A673 (cell line): ENCODE data around the gene ATP8B4. TPM values are rescaled to one million over a fixed set of nuclear protein-coding genes. Genes with fewer than 3 reads are reported as not detected.
A peak's percentile ranks its signal among the peaks of the same experiment; 100 is the strongest.

Source experiments
- BruUV-seq: library from RNA; stranded (reverse); fragments of 400-500 nt; replicated peaks from 2 replicates; lab custom pipeline; 2021; lab: Mats Ljungman, UMichigan
- CTCF ChIA-PET: fragments of 300-600 bp; sonication (Branson Sonifier 250); formaldehyde crosslinking; loops from one replicate; lab custom pipeline; 2022; ENCODE audit warnings: antibody characterized with exemption; lab: Charles Lee
- POLR2A ChIA-PET: fragments of 300-600 bp; sonication (Branson Sonifier 250); formaldehyde crosslinking; loops from one replicate; lab custom pipeline; 2022; ENCODE audit warnings: antibody characterized with exemption; ENCODE audit not compliant: low non-redundant PET; lab: Charles Lee
- DNase-seq: peaks from one replicate; pipeline ENCODE4 v3.0.0-alpha.2; 2015; ENCODE audit warnings: low spot score
- H3K27ac ChIP-seq: fragments of 200-600 bp; sonication (generic); 2 replicates; pipeline ENCODE4 v1.5.1; 2016; ENCODE audit warnings: mixed run types, low read depth, mild to moderate bottlenecking, mixed read lengths, antibody characterized with exemption, low read length; ENCODE audit not compliant: poor library complexity, severe bottlenecking
- H3K27me3 ChIP-seq: fragments of 200-600 bp; sonication (generic); replicated peaks from 2 replicates; pipeline ENCODE4 v1.6.1; 2017; ENCODE audit warnings: mixed run types, low read depth, mild to moderate bottlenecking, mixed read lengths, antibody characterized with exemption, low read length; ENCODE audit not compliant: insufficient read depth, poor library complexity
- H3K36me3 ChIP-seq: fragments of 200-600 bp; sonication (generic); 2 replicates; pipeline ENCODE4 v1.6.1; 2016; ENCODE audit warnings: mixed run types, mild to moderate bottlenecking, mixed read lengths, antibody characterized with exemption, low read length; ENCODE audit not compliant: insufficient read depth, poor library complexity, severe bottlenecking
- H3K4me1 ChIP-seq: fragments of 200-600 bp; sonication (generic); 2 replicates; pipeline ENCODE4 v1.6.1; 2017; ENCODE audit warnings: mixed run types, mild to moderate bottlenecking, mixed read lengths, antibody characterized with exemption, low read length; ENCODE audit not compliant: insufficient read depth, poor library complexity, severe bottlenecking
- H3K4me3 ChIP-seq: fragments of 200-600 bp; sonication (generic); 2 replicates; pipeline ENCODE4 v1.5.1; 2016; ENCODE audit warnings: low read depth, mixed run types, mild to moderate bottlenecking, mixed read lengths, low read length; ENCODE audit not compliant: poor library complexity, severe bottlenecking
- H3K9me3 ChIP-seq: fragments of 200-600 bp; sonication (generic); 2 replicates; pipeline ENCODE4 v1.6.1; 2016; ENCODE audit warnings: mixed run types, low read depth, mild to moderate bottlenecking, mixed read lengths, antibody characterized with exemption, low read length; ENCODE audit not compliant: poor library complexity, severe bottlenecking
- EZH2 ChIP-seq: fragments of 200-600 bp; sonication (generic); IDR thresholded peaks from 2 replicates; pipeline ENCODE4 v1.6.1; 2017; ENCODE audit warnings: borderline replicate concordance, low read depth, mild to moderate bottlenecking, mixed read lengths, antibody characterized with exemption, low read length; ENCODE audit not compliant: poor library complexity, severe bottlenecking
- intact Hi-C: fragments of 100-400 bp; cut with micrococcal nuclease; formaldehyde crosslinking; loops from one replicate; pipeline ENCODE4 v1.10.0; 2022; ENCODE audit not compliant: unreplicated experiment
- total RNA-seq: library from RNA; stranded (reverse); gene quantifications from 2 replicates; pipeline ENCODE4 v1.2.3, GENCODE V29; 2021
- TF ChIP-seq, protein P1 (sequence below): fragments of 300-800, 200-600 bp; sonication (generic); conservative IDR thresholded peaks from 2 replicates; pipeline ENCODE4 v1.5.1; 2017; ENCODE audit warnings: low read depth, mild to moderate bottlenecking, antibody characterized with exemption, low read length, moderate library complexity, mixed read lengths

The ATP8B4 gene
- total RNA-seq, 1 experiment from 2014 or later, result 0.30 TPM

DNA sequence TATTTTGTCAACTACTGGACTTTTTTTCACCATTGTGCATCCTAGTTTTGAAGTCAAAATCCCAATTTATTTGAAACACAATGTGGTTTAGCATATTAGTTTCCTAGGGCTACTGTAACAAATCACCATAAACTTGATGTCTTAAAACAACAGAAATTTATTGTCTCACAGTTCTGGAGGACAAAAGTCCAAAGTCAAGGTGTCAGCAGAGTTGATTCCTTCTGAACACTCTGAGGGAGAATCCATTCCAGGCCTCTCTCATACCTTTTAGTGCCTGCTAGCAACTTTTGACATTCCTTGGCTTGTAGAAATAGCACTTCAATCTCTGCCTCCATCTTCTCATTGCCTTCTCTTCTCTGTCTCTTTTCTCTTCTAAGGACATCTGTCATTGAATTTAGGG, 48.1 kb upstream of the ATP8B4 start:
- H3K4me1 ChIP-seq, result peaks cover 7% of the 10 kb centered on the region
- no peaks in the 10 kb centered on the region for H3K27me3 ChIP-seq
- ChIA-PET POLR2A (no interaction called here), CTCF (no interaction called here)
- no peak overlapping the region for H3K4me3 ChIP-seq
- intact Hi-C loops, result no loop called here
- H3K36me3 ChIP-seq, result no peaks in the 10 kb centered on the region
- DNase-seq, result no peak
- H3K27ac ChIP-seq, result no peak overlapping the region
- no peak for TF ChIP-seq EZH2
- TF ChIP-seq, protein P1, sequence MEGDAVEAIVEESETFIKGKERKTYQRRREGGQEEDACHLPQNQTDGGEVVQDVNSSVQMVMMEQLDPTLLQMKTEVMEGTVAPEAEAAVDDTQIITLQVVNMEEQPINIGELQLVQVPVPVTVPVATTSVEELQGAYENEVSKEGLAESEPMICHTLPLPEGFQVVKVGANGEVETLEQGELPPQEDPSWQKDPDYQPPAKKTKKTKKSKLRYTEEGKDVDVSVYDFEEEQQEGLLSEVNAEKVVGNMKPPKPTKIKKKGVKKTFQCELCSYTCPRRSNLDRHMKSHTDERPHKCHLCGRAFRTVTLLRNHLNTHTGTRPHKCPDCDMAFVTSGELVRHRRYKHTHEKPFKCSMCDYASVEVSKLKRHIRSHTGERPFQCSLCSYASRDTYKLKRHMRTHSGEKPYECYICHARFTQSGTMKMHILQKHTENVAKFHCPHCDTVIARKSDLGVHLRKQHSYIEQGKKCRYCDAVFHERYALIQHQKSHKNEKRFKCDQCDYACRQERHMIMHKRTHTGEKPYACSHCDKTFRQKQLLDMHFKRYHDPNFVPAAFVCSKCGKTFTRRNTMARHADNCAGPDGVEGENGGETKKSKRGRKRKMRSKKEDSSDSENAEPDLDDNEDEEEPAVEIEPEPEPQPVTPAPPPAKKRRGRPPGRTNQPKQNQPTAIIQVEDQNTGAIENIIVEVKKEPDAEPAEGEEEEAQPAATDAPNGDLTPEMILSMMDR, result no peak
- H3K9me3 ChIP-seq, result no peaks in the 10 kb centered on the region
- no TSS peak for BruUV-seq

DNA sequence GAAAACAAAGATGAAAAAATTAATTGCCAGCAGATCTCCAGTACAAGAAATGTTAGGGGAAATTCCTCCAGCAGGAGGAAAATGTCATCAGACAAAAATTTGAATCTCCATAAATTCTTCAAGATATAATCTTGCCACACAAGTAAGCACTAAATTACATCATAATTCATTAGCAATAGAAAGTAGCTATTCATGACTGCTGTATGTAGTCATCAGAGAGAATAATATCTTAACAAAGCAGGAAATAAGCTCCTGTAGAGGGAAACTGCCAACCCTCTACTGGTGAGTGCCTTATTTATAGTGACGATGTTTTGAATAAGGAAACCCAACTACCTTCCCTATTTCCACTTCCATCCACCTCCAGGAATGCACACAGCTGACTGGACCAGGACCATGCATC, 47.2 kb upstream of the ATP8B4 start:
- Histone ChIP-seq H3K9me3 (no peaks in the 10 kb centered on the region), H3K27ac (no peak overlapping the region), H3K4me1 (peaks cover 7% of the 10 kb centered on the region), H3K4me3 (no peak overlapping the region), H3K36me3 (no peaks in the 10 kb centered on the region), H3K27me3 (no peaks in the 10 kb centered on the region)
- peak; percentile 68 for DNase-seq
- ChIA-PET POLR2A (no interaction called here), CTCF (interaction anchor here (0.6 kb wide), 1 partner anchor 18 kb away, joined by 3 read pairs; no protein-coding TSS in a partner anchor)
- no peak for TF ChIP-seq EZH2
- TF ChIP-seq, protein P1, result no peak
- intact Hi-C loops, result no loop called here
- no TSS peak for BruUV-seq

DNA sequence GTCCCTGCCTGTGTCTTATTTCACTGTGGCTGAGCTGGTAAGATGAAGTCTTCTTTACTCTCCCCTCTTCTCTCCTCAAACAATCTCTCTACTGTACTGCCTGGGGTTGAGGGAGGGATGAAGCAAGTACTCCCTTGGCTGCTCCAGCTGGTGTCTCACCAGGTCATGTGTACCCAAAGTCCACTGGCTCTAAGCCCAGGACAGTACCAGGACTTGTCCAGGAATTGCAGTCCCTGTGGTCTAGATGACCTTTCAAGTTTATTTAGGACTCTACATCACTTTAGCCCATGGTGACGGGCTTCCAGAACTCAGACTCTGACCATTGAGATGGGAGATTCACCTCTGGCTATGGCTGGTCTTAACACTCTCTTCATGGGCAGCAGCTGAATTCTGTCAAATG, 45.4 kb upstream of the ATP8B4 start:
- no peak for DNase-seq
- Histone ChIP-seq H3K9me3 (no peaks in the 10 kb centered on the region), H3K4me1 (peaks cover 7% of the 10 kb centered on the region), H3K27ac (no peak overlapping the region), H3K36me3 (no peaks in the 10 kb centered on the region), H3K27me3 (no peaks in the 10 kb centered on the region), H3K4me3 (no peak overlapping the region)
- BruUV-seq, result no TSS peak
- ChIA-PET POLR2A (no interaction called here), CTCF (no interaction called here)
- TF ChIP-seq EZH2, result no peak
- TF ChIP-seq, protein P1, result no peak
- intact Hi-C loops, result no loop called here
